H1 (cell line): ENCODE measurements around the gene UTS2B. TPM values are rescaled to one million over a fixed set of nuclear protein-coding genes. Genes with fewer than 3 reads are reported as not detected.

ENCODE experiments used
- CTCF ChIA-PET: fragments of 300-600 bp; sonication (Branson Sonifier 250); formaldehyde crosslinking; loops from one replicate; lab custom pipeline; 2021; ENCODE audit not compliant: partially characterized antibody; lab: Charles Lee
- POLR2A ChIA-PET: fragments of 300-600 bp; sonication (Branson Sonifier 250); formaldehyde crosslinking; loops from one replicate; lab custom pipeline; 2021; ENCODE audit warnings: inconsistent platforms; ENCODE audit not compliant: partially characterized antibody; lab: Charles Lee
- DNase-seq, 2 experiments: peaks; one replicate each; pipeline versions ENCODE4 v3.0.0 to v3.0.0-alpha.2; 2010 to 2022; ENCODE audit warnings: low spot score in 2 of 2, low read depth in 1 of 2, mixed read lengths in 1 of 2
- FAIRE-seq: peaks from 2 replicates; lab custom pipeline; 2011; peaks lifted over from hg19 to GRCh38; lab: Jason Lieb, UNC
- H2AFZ ChIP-seq: 2 replicates; pipeline ENCODE4 v1.8.1; 2012; ENCODE audit warnings: low read length, inconsistent platforms
- H2AK5ac ChIP-seq: 2 replicates; pipeline ENCODE4 v1.6.1; 2013; ENCODE audit warnings: low read depth, low read length
- H2BK120ac ChIP-seq: replicated peaks from 2 replicates; pipeline ENCODE3; 2013; ENCODE audit warnings: low read depth, low read length, inconsistent platforms
- H2BK12ac ChIP-seq: 2 replicates; pipeline ENCODE4 v1.6.1; 2013; ENCODE audit warnings: low read depth, low read length
- H2BK15ac ChIP-seq: 2 replicates; pipeline ENCODE4 v1.6.1; 2013; ENCODE audit warnings: low read length
- H2BK20ac ChIP-seq: 2 replicates; pipeline ENCODE4 v1.6.1; 2013; ENCODE audit warnings: low read length
- H2BK5ac ChIP-seq: 2 replicates; pipeline ENCODE4 v1.6.1; 2013; ENCODE audit warnings: low read depth, low read length
- H3K14ac ChIP-seq: 2 replicates; pipeline ENCODE4 v1.6.1; 2013; ENCODE audit warnings: inconsistent platforms; ENCODE audit not compliant: insufficient read length
- H3K18ac ChIP-seq: 2 replicates; pipeline ENCODE4 v1.6.1; 2013; ENCODE audit warnings: low read length; ENCODE audit errors: extremely low read depth
- H3K23ac ChIP-seq: 2 replicates; pipeline ENCODE4 v1.6.1; 2013; ENCODE audit warnings: inconsistent platforms; ENCODE audit not compliant: insufficient read length
- H3K23me2 ChIP-seq: 2 replicates; pipeline ENCODE4 v1.6.1; 2013; ENCODE audit warnings: low read depth, low read length
- H3K27ac ChIP-seq: 2 replicates; pipeline ENCODE4 v1.6.1; 2011; ENCODE audit warnings: low read depth, low read length, inconsistent platforms
- H3K27me3 ChIP-seq, 4 experiments: replicated peaks in 1 of 4; 1 replicate in 1 of 4; 2 replicates in 3 of 4; pipeline versions ENCODE4 v1.6.1 to v1.8.1; 2011 to 2013; ENCODE audit warnings: low read length in 3 of 4, mild to moderate bottlenecking in 3 of 4, inconsistent platforms in 2 of 4, mixed read lengths in 2 of 4, moderate library complexity in 1 of 4; ENCODE audit not compliant: control insufficient read depth in 3 of 4, insufficient read depth in 3 of 4; ENCODE audit errors: extremely low read depth in 1 of 4
- H3K36me3 ChIP-seq, 4 experiments: 2 replicates each; pipeline versions ENCODE4 v1.6.1 to v1.8.1; 2011 to 2013; ENCODE audit warnings: mild to moderate bottlenecking in 4 of 4, low read length in 3 of 4, moderate library complexity in 2 of 4, control low read depth in 1 of 4, inconsistent platforms in 1 of 4; ENCODE audit not compliant: insufficient read depth in 4 of 4, control insufficient read depth in 2 of 4
- H3K4ac ChIP-seq: replicated peaks from 2 replicates; pipeline ENCODE3; 2013; ENCODE audit warnings: low read length, low read depth, mixed read lengths, inconsistent platforms; ENCODE audit not compliant: insufficient read length
- H3K4me1 ChIP-seq, 4 experiments: replicated peaks in 1 of 4; 1 replicate in 1 of 4; 2 replicates in 3 of 4; pipeline versions ENCODE4 v1.6.1 to v1.8.1; 2011 to 2013; ENCODE audit warnings: low read length in 3 of 4, inconsistent platforms in 2 of 4, mixed read lengths in 1 of 4; ENCODE audit not compliant: insufficient read depth in 4 of 4, control insufficient read depth in 3 of 4
- H3K4me2 ChIP-seq, 2 experiments: 2 replicates each; pipeline versions ENCODE4 v1.6.1 to v1.8.1; 2011 to 2013; ENCODE audit warnings: low read depth in 2 of 2, low read length in 2 of 2, control low read depth in 1 of 2, inconsistent platforms in 1 of 2, mild to moderate bottlenecking in 1 of 2; ENCODE audit not compliant: insufficient read depth in 1 of 2
- H3K4me3 ChIP-seq, 4 experiments: fragments of 200-600, 300-600 bp in 1 of 4; sonication (generic), shearing (Covaris generic), sonication (Bioruptor Twin) in 1 of 4; 2 replicates each; pipeline versions ENCODE4 v1.5.1 to v1.8.1; 2011 to 2016; ENCODE audit warnings: low read length in 4 of 4, low read depth in 3 of 4, control low read depth in 2 of 4, inconsistent platforms in 2 of 4, mild to moderate bottlenecking in 2 of 4, mixed read lengths in 1 of 4, moderate library complexity in 1 of 4; ENCODE audit not compliant: insufficient read depth in 2 of 4; ENCODE audit errors: extremely low read depth in 1 of 4
- H3K56ac ChIP-seq: replicated peaks from 2 replicates; pipeline ENCODE3; 2013; ENCODE audit warnings: low read depth, mild to moderate bottlenecking, mixed read lengths, low read length, inconsistent platforms; ENCODE audit not compliant: insufficient read length
- H3K79me1 ChIP-seq: 2 replicates; pipeline ENCODE4 v1.6.1; 2013; ENCODE audit warnings: low read depth, low read length, control low read depth
- H3K79me2 ChIP-seq, 2 experiments: 2 replicates each; pipeline versions ENCODE4 v1.6.1 to v1.8.1; 2012 to 2013; ENCODE audit warnings: low read length in 2 of 2, mild to moderate bottlenecking in 2 of 2, inconsistent platforms in 1 of 2; ENCODE audit not compliant: insufficient read depth in 2 of 2, control insufficient read depth in 1 of 2
- H3K9ac ChIP-seq, 4 experiments: replicated peaks in 1 of 4; 1 replicate in 1 of 4; 2 replicates in 3 of 4; pipeline versions ENCODE4 v1.6.1 to v1.8.1; 2011 to 2013; ENCODE audit warnings: low read depth in 3 of 4, low read length in 3 of 4, control low read depth in 2 of 4, mild to moderate bottlenecking in 2 of 4, moderate library complexity in 2 of 4, inconsistent platforms in 1 of 4; ENCODE audit errors: extremely low read depth in 1 of 4
- H3K9me3 ChIP-seq, 2 experiments: 2 replicates each; pipeline versions ENCODE4 v1.6.1 to v1.8.1; 2012 to 2013; ENCODE audit warnings: mild to moderate bottlenecking in 2 of 2, moderate library complexity in 2 of 2, control low read depth in 1 of 2, inconsistent platforms in 1 of 2, low read depth in 1 of 2, low read length in 1 of 2, mixed read lengths in 1 of 2; ENCODE audit not compliant: insufficient read depth in 2 of 2
- H4K20me1 ChIP-seq, 2 experiments: replicated peaks in 1 of 2; 2 replicates each; pipeline versions ENCODE3 to v1.8.1; 2011 to 2013; ENCODE audit warnings: inconsistent platforms in 2 of 2, low read length in 2 of 2, mild to moderate bottlenecking in 1 of 2; ENCODE audit not compliant: insufficient read depth in 2 of 2, control insufficient read depth in 1 of 2
- H4K5ac ChIP-seq: 2 replicates; pipeline ENCODE4 v1.6.1; 2013; ENCODE audit warnings: low read length, low read depth, mixed read lengths, inconsistent platforms; ENCODE audit not compliant: insufficient read length
- H4K8ac ChIP-seq: 2 replicates; pipeline ENCODE4 v1.8.0; 2013; ENCODE audit warnings: mild to moderate bottlenecking, moderate library complexity, low read length, inconsistent platforms; ENCODE audit not compliant: insufficient read depth; ENCODE audit errors: extremely low read depth
- H4K91ac ChIP-seq: replicated peaks from 2 replicates; pipeline ENCODE3; 2013; ENCODE audit warnings: low read length, mixed read lengths, inconsistent platforms; ENCODE audit not compliant: insufficient read length
- TAF1 ChIP-seq: IDR thresholded peaks from 2 replicates; pipeline ENCODE4 v1.6.1; 2011; ENCODE audit warnings: mild to moderate bottlenecking, low read depth, low read length
- WGBS, 2 experiments: shearing (Covaris generic) in 1 of 2; methylation state at CpG; one replicate each; pipeline versions ENCODE4 v1.1.6 to v1.1.7; 2013 to 2015; ENCODE audit warnings: low lambda C conversion rate in 2 of 2, mixed read lengths in 2 of 2, inconsistent platforms in 1 of 2, low coverage in 1 of 2, missing lambda C conversion rate in 1 of 2; ENCODE audit not compliant: insufficient replicate concordance in 2 of 2, insufficient coverage in 1 of 2, insufficient read length in 1 of 2; ENCODE audit errors: extremely low coverage in 1 of 2, missing lambda C conversion rate in 1 of 2; 5-methylcytosine and 5-hydroxymethylcytosine counted together
- polyA plus RNA-seq, 7 experiments: library from polyadenylated mRNA; depleted of rRNA in 3 of 7; stranded (reverse) in 5 of 7; unstranded in 2 of 7; fragments of >200 nt in 5 of 7; fragments of 200-250 nt in 2 of 7; gene quantifications; 1 replicate in 5 of 7; 2 replicates in 1 of 7; 4 replicates in 1 of 7; pipeline versions ENCODE4 v1.2.1 to v1.2.3, GENCODE V29; 2011 to 2013; ENCODE audit warnings: missing spikeins in 2 of 7, mixed read lengths in 2 of 7
- total RNA-seq: library from RNA; stranded (reverse); fragmentation: NEBNext Ultra II Directional; extraction: Animal tissue kit (Norgen Biotek cat#: 25700); gene quantifications from 2 replicates; pipeline ENCODE4 v1.2.1, GENCODE V29; 2021

Gene UTS2B
- total and polyA plus RNA-seq, 2 of the 8 experiments (the other 6 are each of a cell fraction or from before 2014, with no cell fraction given): not detected

GRCh38 chr3:191260431-191261303 is 69.7 kb downstream of the UTS2B start:
- ChIA-PET CTCF (no interaction called here), POLR2A (no interaction called here)
- Histone ChIP-seq H2BK20ac (no peak overlapping the region; the same call in 1 of the 2 replicates), H3K79me1 (no peaks in the 10 kb centered on the region), H4K91ac (no peak overlapping the region), H2AFZ (peak overlapping the region; percentile 34; the same call in 1 of the 2 replicates), H3K23me2 (no peaks in the 10 kb centered on the region), H3K79me2 (no peaks in the 10 kb centered on the region), H3K4me2 (no peak overlapping the region; a peak in 1 of 4 replicates), H4K8ac (no peak overlapping the region), H4K20me1 (no peaks in the 10 kb centered on the region), H3K4me1 (peaks cover 3 to 10% (median 8%) of the 10 kb centered on the region in 4 experiments; a peak in 4 of 7 replicates), H2BK120ac (no peak overlapping the region), H3K4ac (no peak overlapping the region), H3K9me3 (no peaks in the 10 kb centered on the region), H3K27ac (peak overlapping the region; percentile 47; the same call in 1 of the 2 replicates), H3K56ac (no peak overlapping the region), H4K5ac (peak overlapping the region; percentile 47), H3K18ac (no peak overlapping the region; the same call in 1 of the 2 replicates), H2AK5ac (no peak overlapping the region), H3K9ac (no peak overlapping the region), H3K14ac (no peak overlapping the region), H3K27me3 (no peaks in the 10 kb centered on the region), H3K4me3 (no peak overlapping the region), H3K36me3 (no peaks in the 10 kb centered on the region), H2BK12ac (peak overlapping the region; percentile 34; the same call in 1 of the 2 replicates), H2BK5ac (0 out of 2 replicates have a peak overlapping the region, but pooled peaks have one; percentile 11), H3K23ac (no peak overlapping the region), H2BK15ac (no peak overlapping the region)
- no peak for FAIRE-seq
- 77% methylated on average over 11 of the region's 11 CpGs; no CpG with 5 or more reads in 1 of the 2 experiments for WGBS, 2 experiments
- DNase-seq: no peak
- no peak for TF ChIP-seq TAF1
